GM19467 (cell line): ENCODE measurements around the gene ACSS1.

Experiments used
- ATAC-seq: cut with Tn5 transposase; IDR thresholded peaks from one replicate; pipeline ENCODE4 v1.9.1; 2021; ENCODE audit warnings: mild to moderate bottlenecking, moderate library complexity; ENCODE audit not compliant: unreplicated experiment

Gene ACSS1

GRCh38 chr20:25058051-25058846 is at the start of gene ACSS1:
Gene ACSS1 (minus strand): TSS chr20:25058139. CDS start chr20:25058102, 37 bp downstream.
- peak; percentile 57 for ATAC-seq

GRCh38 chr20:25103526-25103925 is 45.6 kb upstream of the ACSS1 start:
- no peak for ATAC-seq

- ATAC-seq, result no peak
Observed at GRCh38 chr20:25100914-25101313, 43.0 kb upstream of the ACSS1 start.

GRCh38 chr20:25099601-25100140 is 41.7 kb upstream of the ACSS1 start:
- ATAC-seq, result no peak

GRCh38 chr20:25097498-25097897 is 39.6 kb upstream of the ACSS1 start:
- ATAC-seq, result no peak

- peak; percentile 81 for ATAC-seq
Observed at GRCh38 chr20:25090492-25091429, 32.8 kb upstream of the ACSS1 start.

GRCh38 chr20:25089662-25090061 is 31.7 kb upstream of the ACSS1 start:
- ATAC-seq, result no peak

GRCh38 chr20:25089096-25089495 is 31.2 kb upstream of the ACSS1 start:
- ATAC-seq, result no peak

- no peak for ATAC-seq
Observed at GRCh38 chr20:25088267-25088666, 30.3 kb upstream of the ACSS1 start.

- ATAC-seq, result no peak
Observed at GRCh38 chr20:25087186-25087929, 29.4 kb upstream of the ACSS1 start.

GRCh38 chr20:25085756-25086495 is 28.0 kb upstream of the ACSS1 start:
- ATAC-seq, result no peak

- no peak for ATAC-seq
Observed at GRCh38 chr20:25084626-25085187, 26.8 kb upstream of the ACSS1 start.

GRCh38 chr20:25083773-25084625 is 26.1 kb upstream of the ACSS1 start:
- ATAC-seq, result no peak

- ATAC-seq, result no peak
Observed at GRCh38 chr20:25083141-25083772, 25.3 kb upstream of the ACSS1 start.

- ATAC-seq, result no peak
Observed at GRCh38 chr20:25082498-25082873, 24.5 kb upstream of the ACSS1 start.

GRCh38 chr20:25081730-25082497 is 24.0 kb upstream of the ACSS1 start, which contains the start of gene VSX1:
Gene VSX1 (minus strand): TSS chr20:25082141. CDS start chr20:25082096, 45 bp downstream.
- no peak for ATAC-seq

- ATAC-seq, result no peak
Observed at GRCh38 chr20:25081065-25081729, 23.3 kb upstream of the ACSS1 start.
